Skeletal muscle cell (primary cell): ENCODE data around the gene SLC15A3.

ENCODE experiments used
- DNase-seq: peaks from one replicate; pipeline ENCODE4 v3.0.0-alpha.2; 2010; ENCODE audit warnings: low read depth
- H3K4me3 ChIP-seq: 2 replicates; pipeline ENCODE4 v1.5.1; 2011; ENCODE audit warnings: low read depth, mild to moderate bottlenecking, control low read depth, low read length, moderate library complexity

Gene SLC15A3

GRCh38 chr11:60906132-60906972 is 45.6 kb downstream of the SLC15A3 start, which contains the start of gene PRPF19:
TSS of gene PRPF19 (minus strand) at chr11:60906585. CDS start at chr11:60906382, 203 bp downstream.
- peak within 1 kb of the TSS; percentile 92 for H3K4me3 ChIP-seq
- DNase-seq, result peak; percentile 73

- H3K4me3 ChIP-seq, result peak overlapping the region; percentile 92
- DNase-seq, result peak; percentile 14
Measured at GRCh38 chr11:60905551-60906113, 46.3 kb downstream of the SLC15A3 start.

- DNase-seq, result no peak
- H3K4me3 ChIP-seq, result peak overlapping the region; percentile 92
Measured at GRCh38 chr11:60905047-60905446, 46.9 kb downstream of the SLC15A3 start.

GRCh38 chr11:60902625-60903024 is 49.4 kb downstream of the SLC15A3 start:
- DNase-seq, result no peak
- H3K4me3 ChIP-seq, result no peak overlapping the region

GRCh38 chr11:60900673-60901404 is 51.1 kb downstream of the SLC15A3 start:
- no peak for DNase-seq
- no peak overlapping the region for H3K4me3 ChIP-seq

- DNase-seq, result no peak
- H3K4me3 ChIP-seq, result no peak overlapping the region
Measured at GRCh38 chr11:60899977-60900376, 52.0 kb downstream of the SLC15A3 start.

- no peak for DNase-seq
Measured at GRCh38 chr11:60899046-60899936, 52.7 kb downstream of the SLC15A3 start.

GRCh38 chr11:60897496-60897895 is 54.5 kb downstream of the SLC15A3 start:
- DNase-seq, result no peak
- no peak overlapping the region for H3K4me3 ChIP-seq

More at GRCh38 chr11:60899046-60899936, 52.7 kb downstream of the SLC15A3 start:
- no peak overlapping the region for H3K4me3 ChIP-seq

GRCh38 chr11:60895687-60896086 is 56.3 kb downstream of the SLC15A3 start:
- DNase-seq, result no peak
- no peak overlapping the region for H3K4me3 ChIP-seq

- DNase-seq, result no peak
- H3K4me3 ChIP-seq, result no peak overlapping the region
Measured at GRCh38 chr11:60891103-60891741, 60.8 kb downstream of the SLC15A3 start.

- no peak overlapping the region for H3K4me3 ChIP-seq
- no peak for DNase-seq
Measured at GRCh38 chr11:60890696-60891095, 61.3 kb downstream of the SLC15A3 start.

- no peak for DNase-seq
- no peak overlapping the region for H3K4me3 ChIP-seq
Measured at GRCh38 chr11:60889869-60890311, 62.1 kb downstream of the SLC15A3 start.

GRCh38 chr11:60887556-60887955 is 64.4 kb downstream of the SLC15A3 start:
- DNase-seq, result no peak
- H3K4me3 ChIP-seq, result no peak overlapping the region
